ENCODE results near the gene LARP1.

LARP1 gene

GRCh38 chr5:154708207-154708606 lies 47.0 kb upstream of the LARP1 start:
- Histone ChIP-seq H3K4me2 (ENCODE audit: low read depth, low read length, poor library complexity, severe bottlenecking) (no peak overlapping the region), H3K9me3 (ENCODE audit: insufficient read depth, low read depth, low read length) (no peaks in the 10 kb centered on the region), H2AFZ (ENCODE audit: low read length) (no peak overlapping the region), H3K79me2 (ENCODE audit: insufficient read depth, low read length) (no peaks in the 10 kb centered on the region), H3K9me2 (replicated peaks; ENCODE audit: low read depth, low read length) (no peaks in the 10 kb centered on the region), H3K27me3 (ENCODE audit: insufficient read depth, low read length, poor library complexity, severe bottlenecking) (no peaks in the 10 kb centered on the region), H3K4me1 (ENCODE audit: insufficient read depth, low read length, poor library complexity, severe bottlenecking) (no peaks in the 10 kb centered on the region), H3K4me3 (ENCODE audit: low read length, poor library complexity, severe bottlenecking) (no peak overlapping the region), H3K9ac (ENCODE audit: low read depth, low read length, poor library complexity, severe bottlenecking) (no peak overlapping the region), H4K20me1 (ENCODE audit: insufficient read depth, low read length, poor library complexity, severe bottlenecking) (no peaks in the 10 kb centered on the region), H3K36me3 (ENCODE audit: insufficient read depth, low read length) (no peaks in the 10 kb centered on the region), H3F3A (ENCODE audit: low read depth) (no peaks in the 10 kb centered on the region)
- TF ChIP-seq CTCF (conservative IDR thresholded peaks at IDR 0.05; ENCODE audit: low read length) = no peak
- no peak for TF ChIP-seq EZH2phosphoT487 (IDR thresholded peaks at IDR 0.05; ENCODE audit: borderline replicate concordance)

- Histone ChIP-seq H3K36me3 (ENCODE audit: insufficient read depth, low read length) (no peaks in the 10 kb centered on the region), H3K4me1 (ENCODE audit: insufficient read depth, low read length, poor library complexity, severe bottlenecking) (no peaks in the 10 kb centered on the region), H3K9me2 (replicated peaks; ENCODE audit: low read depth, low read length) (no peaks in the 10 kb centered on the region), H3K79me2 (ENCODE audit: insufficient read depth, low read length) (no peaks in the 10 kb centered on the region), H3K27me3 (ENCODE audit: insufficient read depth, low read length, poor library complexity, severe bottlenecking) (no peaks in the 10 kb centered on the region), H3K9me3 (ENCODE audit: insufficient read depth, low read depth, low read length) (no peaks in the 10 kb centered on the region), H3K4me2 (ENCODE audit: low read depth, low read length, poor library complexity, severe bottlenecking) (no peak overlapping the region), H3K4me3 (ENCODE audit: low read length, poor library complexity, severe bottlenecking) (no peak overlapping the region), H2AFZ (ENCODE audit: low read length) (no peak overlapping the region), H4K20me1 (ENCODE audit: insufficient read depth, low read length, poor library complexity, severe bottlenecking) (no peaks in the 10 kb centered on the region), H3F3A (ENCODE audit: low read depth) (no peaks in the 10 kb centered on the region), H3K9ac (ENCODE audit: low read depth, low read length, poor library complexity, severe bottlenecking) (no peak overlapping the region)
- TF ChIP-seq CTCF (conservative IDR thresholded peaks at IDR 0.05; ENCODE audit: low read length) (no peak), EZH2phosphoT487 (IDR thresholded peaks at IDR 0.05; ENCODE audit: borderline replicate concordance) (no peak)
Observed at GRCh38 chr5:154708846-154709245, 46.3 kb upstream of the LARP1 start.

- Histone ChIP-seq H3K4me2 (ENCODE audit: low read depth, low read length, poor library complexity, severe bottlenecking) (no peak overlapping the region), H2AFZ (ENCODE audit: low read length) (no peak overlapping the region), H3K4me3 (ENCODE audit: low read length, poor library complexity, severe bottlenecking) (no peak overlapping the region), H3K9me3 (ENCODE audit: insufficient read depth, low read depth, low read length) (no peaks in the 10 kb centered on the region), H3K4me1 (ENCODE audit: insufficient read depth, low read length, poor library complexity, severe bottlenecking) (no peaks in the 10 kb centered on the region), H3K79me2 (ENCODE audit: insufficient read depth, low read length) (no peaks in the 10 kb centered on the region), H3F3A (ENCODE audit: low read depth) (no peaks in the 10 kb centered on the region), H3K27me3 (ENCODE audit: insufficient read depth, low read length, poor library complexity, severe bottlenecking) (no peaks in the 10 kb centered on the region), H4K20me1 (ENCODE audit: insufficient read depth, low read length, poor library complexity, severe bottlenecking) (no peaks in the 10 kb centered on the region), H3K9me2 (replicated peaks; ENCODE audit: low read depth, low read length) (no peaks in the 10 kb centered on the region), H3K9ac (ENCODE audit: low read depth, low read length, poor library complexity, severe bottlenecking) (no peak overlapping the region), H3K36me3 (ENCODE audit: insufficient read depth, low read length) (no peaks in the 10 kb centered on the region)
- TF ChIP-seq EZH2phosphoT487 (IDR thresholded peaks at IDR 0.05; ENCODE audit: borderline replicate concordance) = no peak
- TF ChIP-seq CTCF (conservative IDR thresholded peaks at IDR 0.05; ENCODE audit: low read length) = no peak
Observed at GRCh38 chr5:154709368-154710305, 45.5 kb upstream of the LARP1 start.
